Heart right ventricle (tissue), 16 donors: ENCODE data around the gene ATXN1. TPM values are rescaled to one million over a fixed set of nuclear protein-coding genes. Genes with fewer than 3 reads are reported as not detected.

ENCODE experiments used
- ATAC-seq, 8 donors: fragments of 200-7000 bp; cut with Tn5 transposase; one replicate each; pipeline ENCODE4 v1.9.1; 2020; ENCODE audit warnings: mild to moderate bottlenecking in 8 of 8, moderate library complexity in 8 of 8, moderate number of reproducible peaks in 1 of 8
- DNase-seq, 2 donors: peaks; one replicate each; pipeline ENCODE4 v3.0.0-alpha.2; 2020
- H3K27ac ChIP-seq, 10 donors: fragments of 200-600 bp; sonication (generic) in 2 of 10; one replicate each; pipeline versions ENCODE4 v1.5.0 to v1.8.0; 2020 to 2022; ENCODE audit warnings: mild to moderate bottlenecking in 3 of 10
- H3K27me3 ChIP-seq, 7 donors: fragments of 200-600 bp; one replicate each; pipeline ENCODE4 v1.8.0; 2021 to 2022; ENCODE audit warnings: mild to moderate bottlenecking in 2 of 7
- H3K36me3 ChIP-seq, 9 donors: fragments of 200-600 bp; sonication (generic) in 1 of 9; one replicate each; pipeline versions ENCODE4 v1.5.0 to v1.8.0; 2020 to 2022; ENCODE audit warnings: mild to moderate bottlenecking in 2 of 9
- H3K4me1 ChIP-seq, 9 donors: fragments of 200-600 bp; sonication (generic) in 1 of 9; one replicate each; pipeline versions ENCODE4 v1.5.0 to v1.8.0; 2020 to 2022; ENCODE audit warnings: mild to moderate bottlenecking in 4 of 9
- H3K4me3 ChIP-seq, 10 donors: fragments of 200-600 bp; sonication (generic) in 2 of 10; one replicate each; pipeline versions ENCODE4 v1.5.0 to v1.8.0; 2020 to 2022; ENCODE audit warnings: mild to moderate bottlenecking in 7 of 10, moderate library complexity in 2 of 10
- H3K9me3 ChIP-seq, 11 donors: fragments of 200-600 bp in 10 of 11; sonication (generic) in 2 of 11; one replicate each; pipeline versions ENCODE4 v1.5.0 to v1.8.0; 2013 to 2022; ENCODE audit warnings: mild to moderate bottlenecking in 2 of 11, control low read depth in 1 of 11, moderate library complexity in 1 of 11
- CTCF ChIP-seq, 9 donors: fragments of 200-600 bp; sonication (generic) in 2 of 9; IDR thresholded peaks; one replicate each; pipeline versions ENCODE4 v1.5.0 to v1.8.0; 2021 to 2022; ENCODE audit warnings: antibody characterized with exemption in 9 of 9, mild to moderate bottlenecking in 5 of 9, moderate library complexity in 1 of 9
- WGBS, 2 donors: extraction: QIAGEN DNeasy Blood & Tissue Kit; methylation state at CpG; one replicate each; pipeline ENCODE4 v1.1.7; 2013; ENCODE audit warnings: inconsistent platforms in 1 of 2; 5-methylcytosine and 5-hydroxymethylcytosine counted together
- intact Hi-C, 10 donors: fragments of 100-400 bp; cut with DNase I; formaldehyde crosslinking; loops; one replicate each; pipeline versions ENCODE4 v1.11.1 to v1.14.2; 2022
- polyA plus RNA-seq, 2 donors: library from polyadenylated mRNA; stranded (reverse); fragments of 200-250 nt; gene quantifications; one replicate each; pipeline ENCODE4 v1.2.3, GENCODE V29; 2013
- total RNA-seq, 10 donors: library from RNA; stranded (reverse); fragmentation: NEBNext Ultra II Directional in 3 of 10; extraction: Animal tissue kit (Norgen Biotek cat#: 25700) in 3 of 10; gene quantifications; one replicate each; pipeline versions ENCODE4 v1.2.1 to v1.2.4, GENCODE V29; 2021 to 2023
- donor health status: Arrhythmogenic right ventricular cardiomyopathy.
- donor health status: ischemic (EF 13 %, LVEDD 7.1; RV severe dilation, severe dysfunction).
- donor health status: healthy with polysubstance abuse.
- donor health status: DM: no; HTN: yes; CAD: no.
- donor health status: DM: no; HTN: no; CAD: no.
- donor health status: ischemic (EF 25% LVEDD 6.9; RV normal size, moderate dysfunction).
- donor health status: ischemic (EF 25% LVEDD 5.7; RV mildly dilated, moderate dysfunction).
- donor health status: healthy.
- donor health status: DM: yes; HTN: yes; CAD: no.
- donor health status: Ischemic cardiomyopathy.
- donor health status: ischemic (EF 35%, LVEDD 5.7; RV mildly dilated, moderate dysfunction).
- donor health status: nonischemic (EF 11% LVEDD 7.7; RV severe dilation, severe dysfunction).
- donor health status: DM: yes; HTN: yes; CAD: no.
- donor health status: PGD.
- donor health status: ischemic (EF 29% LVEDD 5.4; RV normal size, mild dysfunction).
- donor health status: nonischemic (EF 23%, LVEDD 6.1; RV moderate dilation, normal function).

ATXN1 gene
- total and polyA plus RNA-seq, 12 donors: 4.1 to 46.5 (median 40.3) TPM

GRCh38 chr6:16634855-16635254 is 126.4 kb downstream of the ATXN1 start:
- H3K4me1 ChIP-seq: peaks cover 0 to 30% (median 0%) of the 10 kb centered on the region in 9 donors
- ATAC-seq (no peak), DNase-seq (no peak)
- no peak overlapping the region for H3K27ac ChIP-seq
- H3K27me3 ChIP-seq: no peaks in the 10 kb centered on the region
- 94 to 96% methylated on average over 5 of the region's 5 CpGs for WGBS, 2 donors
- no peak for TF ChIP-seq CTCF (IDR thresholded peaks at IDR 0.05)
- no peak overlapping the region for H3K4me3 ChIP-seq
- intact Hi-C loops: no loop called here
- no peaks in the 10 kb centered on the region for H3K36me3 ChIP-seq
- H3K9me3 ChIP-seq: no peaks in the 10 kb centered on the region

- no peak overlapping the region for H3K4me3 ChIP-seq
- 98 to 100% methylated on average over 1 of the region's 1 CpG for WGBS, 2 donors
- intact Hi-C loops: no loop called here
- peaks cover 0 to under 1% (median 0%) of the 10 kb centered on the region in 11 donors for H3K9me3 ChIP-seq
- H3K27ac ChIP-seq: no peak overlapping the region
- peaks cover 0 to 24% (median 0%) of the 10 kb centered on the region in 9 donors for H3K4me1 ChIP-seq
- TF ChIP-seq CTCF (IDR thresholded peaks at IDR 0.05): no peak
- ATAC-seq (no peak), DNase-seq (no peak)
- H3K36me3 ChIP-seq: no peaks in the 10 kb centered on the region
- H3K27me3 ChIP-seq: no peaks in the 10 kb centered on the region
Observed at GRCh38 chr6:16633961-16634360, 127.3 kb downstream of the ATXN1 start.

GRCh38 chr6:16633465-16633864 is 127.8 kb downstream of the ATXN1 start:
- peak in 5 of 8 donors; percentile 46 to 83 (median 76) for ATAC-seq
- Histone ChIP-seq H3K9me3 (peaks cover 0 to 5% (median 0%) of the 10 kb centered on the region in 11 donors), H3K4me1 (peaks cover 0 to 24% (median 0%) of the 10 kb centered on the region in 9 donors), H3K4me3 (no peak overlapping the region), H3K36me3 (no peaks in the 10 kb centered on the region), H3K27ac (no peak overlapping the region), H3K27me3 (no peaks in the 10 kb centered on the region)
- intact Hi-C loops: no loop called here
- peak in 1 of 2 donors; percentile 8 for DNase-seq
- no peak for TF ChIP-seq CTCF (IDR thresholded peaks at IDR 0.05)
- 72 to 73% methylated on average over 5 of the region's 5 CpGs for WGBS, 2 donors

GRCh38 chr6:16632101-16632500 is 129.2 kb downstream of the ATXN1 start:
- Histone ChIP-seq H3K4me1 (peaks cover 0 to 18% (median 0%) of the 10 kb centered on the region in 9 donors), H3K36me3 (no peaks in the 10 kb centered on the region), H3K9me3 (peaks cover 0 to 6% (median 0%) of the 10 kb centered on the region in 11 donors), H3K27me3 (no peaks in the 10 kb centered on the region), H3K27ac (no peak overlapping the region), H3K4me3 (no peak overlapping the region)
- ATAC-seq (no peak), DNase-seq (no peak)
- intact Hi-C loops: no loop called here
- TF ChIP-seq CTCF (IDR thresholded peaks at IDR 0.05): no peak
- WGBS, 2 donors: 65 to 75% methylated on average over 4 of the region's 4 CpGs
